Adipocyte (in vitro differentiated cells): ENCODE data around the gene CDKN2AIP.
"Not testable (repeated sequence)": the region's sequence is repeated elsewhere in the genome, so short reads cannot be mapped to it uniquely, and the experiment has no call there.

ENCODE experiments used
- DNase-seq: peaks from one replicate; pipeline ENCODE4 v3.0.0-alpha.2; 2015; ENCODE audit warnings: low read depth
- H3K27me3 ChIP-seq: replicated peaks from 2 replicates; pipeline ENCODE4 v1.7.0; 2013; ENCODE audit warnings: mild to moderate bottlenecking, low read length, moderate library complexity; ENCODE audit not compliant: control insufficient read depth, insufficient read depth
- H3K36me3 ChIP-seq: 2 replicates; pipeline ENCODE4 v1.7.0; 2013; ENCODE audit warnings: low read length, mild to moderate bottlenecking, moderate library complexity; ENCODE audit not compliant: control insufficient read depth, insufficient read depth, severe bottlenecking
- H3K4me1 ChIP-seq: 2 replicates; pipeline ENCODE4 v1.7.0; 2013; ENCODE audit warnings: mild to moderate bottlenecking, low read length, moderate library complexity; ENCODE audit not compliant: control insufficient read depth, insufficient read depth
- H3K4me3 ChIP-seq: 2 replicates; pipeline ENCODE4 v1.7.0; 2013; ENCODE audit warnings: mild to moderate bottlenecking, low read length, moderate library complexity
- H3K9ac ChIP-seq: 2 replicates; pipeline ENCODE4 v1.7.0; 2013; ENCODE audit warnings: mild to moderate bottlenecking, low read length, moderate library complexity
- H3K9me3 ChIP-seq: 2 replicates; pipeline ENCODE4 v1.7.0; 2013; ENCODE audit warnings: mild to moderate bottlenecking, low read length, moderate library complexity; ENCODE audit not compliant: control insufficient read depth

Gene CDKN2AIP

GRCh38 chr4:183416879-183417755 is 27.3 kb upstream of the CDKN2AIP start:
- Histone ChIP-seq H3K4me3 (no peak overlapping the region), H3K36me3 (no peaks in the 10 kb centered on the region), H3K9me3 (no peaks in the 10 kb centered on the region), H3K9ac (no peak overlapping the region), H3K27me3 (no peaks in the 10 kb centered on the region), H3K4me1 (no peaks in the 10 kb centered on the region)
- no peak for DNase-seq

DNA sequence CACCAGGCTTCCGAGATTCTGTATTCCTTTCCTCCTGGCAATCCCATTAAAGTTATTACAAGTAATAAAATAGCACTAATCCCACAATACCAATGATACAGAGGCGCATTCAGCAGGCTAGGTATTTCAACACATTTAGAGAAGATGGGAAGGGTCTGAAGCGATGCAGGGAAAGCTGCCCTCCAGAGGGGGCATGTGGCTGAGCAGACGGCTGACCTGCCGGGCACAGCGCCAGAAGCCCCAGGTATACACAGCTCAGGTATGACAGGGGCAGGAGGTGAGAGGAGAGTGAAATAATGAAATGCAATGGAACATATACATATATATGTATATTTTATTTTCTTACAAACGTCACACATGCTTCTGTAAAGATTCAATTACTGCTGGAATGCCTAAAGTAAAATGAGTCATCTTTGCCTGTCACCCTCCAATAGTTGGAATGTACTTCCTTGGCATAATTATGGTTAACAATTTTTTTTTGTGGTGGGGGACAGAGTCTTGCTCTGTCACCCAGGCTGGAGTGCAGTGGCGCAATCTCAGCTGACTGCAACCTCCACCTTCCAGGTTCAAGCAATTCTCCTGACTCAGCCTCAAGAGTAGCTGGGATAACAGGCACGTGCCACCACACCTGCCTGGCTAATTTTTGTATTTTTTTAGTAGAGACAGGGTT is 21.3 kb upstream of the CDKN2AIP start:
- peaks cover 4% of the 10 kb centered on the region for H3K4me1 ChIP-seq
- no peaks in the 10 kb centered on the region for H3K27me3 ChIP-seq
- no peaks in the 10 kb centered on the region for H3K36me3 ChIP-seq
- no peaks in the 10 kb centered on the region for H3K9me3 ChIP-seq
- H3K9ac ChIP-seq = no peak overlapping the region
- DNase-seq = peak; percentile 48
- H3K4me3 ChIP-seq = no peak overlapping the region

DNA sequence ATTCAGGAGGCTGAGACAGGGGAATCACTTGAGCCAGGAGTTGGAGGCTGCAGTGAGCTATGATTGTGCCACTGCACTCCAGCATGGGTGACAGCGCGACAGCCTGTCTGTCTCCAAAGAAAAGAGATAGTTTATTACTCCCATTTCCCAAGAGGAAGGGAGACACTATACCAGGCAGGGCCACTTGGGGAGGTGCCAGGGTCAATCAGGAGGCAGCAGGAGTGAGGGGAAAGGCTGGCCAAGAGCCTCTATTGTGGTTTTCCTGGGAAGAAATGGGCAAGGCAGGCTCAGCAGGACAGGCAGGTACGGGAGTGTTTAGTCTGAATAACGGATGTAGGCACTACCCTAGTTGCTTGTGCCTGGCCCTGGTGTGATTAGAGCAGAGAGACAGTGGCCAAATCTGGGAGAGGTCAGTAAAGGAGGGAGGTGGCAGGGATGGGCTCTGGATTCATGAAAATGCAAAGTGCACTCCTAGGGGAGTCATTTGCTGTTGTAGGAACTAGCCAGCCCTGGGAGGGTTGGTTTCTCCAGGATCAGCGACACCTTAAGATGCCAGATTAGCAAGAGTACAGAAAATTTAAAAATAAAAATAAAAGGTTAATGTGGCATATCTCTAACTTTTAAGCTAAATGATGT is 20.2 kb upstream of the CDKN2AIP start:
- Histone ChIP-seq H3K4me3 (no peak overlapping the region), H3K9me3 (no peaks in the 10 kb centered on the region), H3K9ac (no peak overlapping the region), H3K36me3 (no peaks in the 10 kb centered on the region), H3K4me1 (peaks cover 4% of the 10 kb centered on the region), H3K27me3 (no peaks in the 10 kb centered on the region)
- DNase-seq = no peak

- H3K9me3 ChIP-seq = no peaks in the 10 kb centered on the region
- no peak overlapping the region for H3K9ac ChIP-seq
- DNase-seq = no peak
- peaks cover 6% of the 10 kb centered on the region for H3K27me3 ChIP-seq
- H3K4me1 ChIP-seq = peaks cover 4% of the 10 kb centered on the region
- no peak overlapping the region for H3K4me3 ChIP-seq
- no peaks in the 10 kb centered on the region for H3K36me3 ChIP-seq
Measured at GRCh38 chr4:183426507-183426906, 17.9 kb upstream of the CDKN2AIP start.

DNA sequence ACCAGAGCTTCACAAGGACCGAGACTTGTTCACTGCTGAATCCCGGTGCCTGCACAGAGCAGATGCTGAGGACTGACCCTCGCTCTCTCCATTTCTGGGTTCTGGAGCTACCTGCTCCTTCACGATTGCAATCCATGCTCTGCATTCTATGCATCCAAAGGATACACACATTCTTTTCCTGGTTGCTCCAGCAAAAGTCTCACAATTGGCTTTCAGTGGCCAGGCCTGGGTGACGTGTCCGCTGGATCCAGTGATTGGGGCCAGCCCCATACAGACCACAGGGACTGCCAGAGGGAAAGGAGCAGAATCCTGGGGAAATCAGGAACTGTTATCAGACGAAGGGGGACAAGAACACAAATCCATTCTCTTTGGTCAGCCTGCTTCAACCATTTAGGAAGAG is 14.9 kb upstream of the CDKN2AIP start:
- H3K36me3 ChIP-seq = no peaks in the 10 kb centered on the region
- DNase-seq = no peak
- no peaks in the 10 kb centered on the region for H3K9me3 ChIP-seq
- no peak overlapping the region for H3K4me3 ChIP-seq
- no peak overlapping the region for H3K9ac ChIP-seq
- no peaks in the 10 kb centered on the region for H3K4me1 ChIP-seq
- H3K27me3 ChIP-seq = peaks cover 6% of the 10 kb centered on the region

DNA sequence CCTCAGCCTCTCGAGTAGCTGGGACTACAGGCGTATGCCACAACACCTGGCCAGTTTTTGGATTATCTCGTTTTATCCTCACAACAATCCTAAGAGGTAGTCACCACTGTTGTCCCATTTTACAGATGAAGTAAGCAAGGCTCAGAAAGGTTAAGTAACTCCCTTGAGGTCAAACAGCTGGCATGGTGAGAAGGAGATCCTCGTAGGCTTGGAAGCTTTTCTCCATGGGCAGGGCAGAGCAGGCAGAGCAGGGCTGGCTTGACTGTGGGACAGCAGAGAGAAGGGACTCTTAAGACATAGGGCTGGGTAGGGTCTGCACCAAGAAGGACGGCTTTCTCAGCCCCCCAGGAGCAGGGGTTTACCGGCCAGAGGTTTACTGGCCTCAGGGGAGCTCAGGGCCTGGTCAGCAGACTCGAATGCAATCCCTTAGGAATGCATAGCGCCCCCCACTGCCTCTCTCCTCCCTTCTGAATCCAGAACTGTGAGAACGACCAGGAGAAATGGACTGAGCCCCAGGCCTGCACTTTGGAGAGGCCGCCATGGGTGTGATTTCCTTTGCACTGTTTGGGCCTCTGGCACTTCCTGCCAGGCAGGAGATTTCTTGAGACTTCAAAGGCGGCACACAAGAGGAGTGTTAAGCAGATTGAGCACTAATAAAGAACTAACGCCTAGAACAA is 14.0 kb upstream of the CDKN2AIP start:
- Histone ChIP-seq H3K4me1 (no peaks in the 10 kb centered on the region), H3K9ac (no peak overlapping the region), H3K36me3 (no peaks in the 10 kb centered on the region), H3K4me3 (no peak overlapping the region), H3K27me3 (peaks cover 6% of the 10 kb centered on the region), H3K9me3 (no peaks in the 10 kb centered on the region)
- no peak for DNase-seq

GRCh38 chr4:183430994-183431347 is 13.5 kb upstream of the CDKN2AIP start:
- DNase-seq = no peak
- H3K9ac ChIP-seq = no peak overlapping the region
- H3K4me1 ChIP-seq = no peaks in the 10 kb centered on the region
- peaks cover 6% of the 10 kb centered on the region for H3K27me3 ChIP-seq
- no peaks in the 10 kb centered on the region for H3K9me3 ChIP-seq
- no peaks in the 10 kb centered on the region for H3K36me3 ChIP-seq
- H3K4me3 ChIP-seq = no peak overlapping the region

GRCh38 chr4:183431614-183432013 is 12.8 kb upstream of the CDKN2AIP start:
- no peak for DNase-seq
- Histone ChIP-seq H3K4me3 (no peak overlapping the region), H3K4me1 (no peaks in the 10 kb centered on the region), H3K9me3 (no peaks in the 10 kb centered on the region), H3K36me3 (no peaks in the 10 kb centered on the region), H3K9ac (no peak overlapping the region), H3K27me3 (peaks cover 6% of the 10 kb centered on the region)

- H3K4me1 ChIP-seq, H3K9ac ChIP-seq, H3K27me3 ChIP-seq, H3K4me3 ChIP-seq, H3K9me3 ChIP-seq, H3K36me3 ChIP-seq, DNase-seq: not testable (repeated sequence)
Measured at GRCh38 chr4:183433183-183433582, 11.3 kb upstream of the CDKN2AIP start.

GRCh38 chr4:183434264-183434663 is 10.2 kb upstream of the CDKN2AIP start:
- Histone ChIP-seq H3K36me3 (no peaks in the 10 kb centered on the region), H3K4me3 (no peak overlapping the region), H3K27me3 (peaks cover 6% of the 10 kb centered on the region), H3K9ac (no peak overlapping the region), H3K9me3 (no peaks in the 10 kb centered on the region), H3K4me1 (no peaks in the 10 kb centered on the region)
- no peak for DNase-seq

DNA sequence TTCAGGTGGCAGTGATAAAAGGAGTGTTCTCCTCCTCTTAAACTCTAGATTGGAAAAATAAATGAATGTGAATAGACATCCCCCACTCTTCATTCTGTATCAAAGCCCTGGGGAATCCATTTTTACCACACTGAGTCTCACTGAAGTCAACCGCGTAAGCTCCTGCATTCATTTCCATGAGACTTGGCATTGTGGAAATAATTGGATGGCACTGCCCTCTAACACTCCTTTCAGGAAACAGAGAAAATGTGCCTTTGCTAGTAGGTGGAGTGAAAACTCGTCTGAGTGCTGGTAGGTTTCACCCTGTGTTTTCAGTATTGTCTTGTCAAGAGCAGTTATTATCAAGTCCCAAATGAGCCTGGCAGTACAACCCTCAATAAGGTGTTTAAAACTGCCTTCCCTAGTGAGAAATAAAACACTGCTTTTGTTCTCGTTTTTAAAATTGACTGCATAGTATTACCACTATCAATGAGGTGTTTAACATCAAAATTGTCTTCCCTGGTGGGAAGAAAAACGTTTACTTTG is 9.7 kb upstream of the CDKN2AIP start:
- Histone ChIP-seq H3K36me3 (no peaks in the 10 kb centered on the region), H3K9me3 (no peaks in the 10 kb centered on the region), H3K4me1 (no peaks in the 10 kb centered on the region), H3K9ac (no peak overlapping the region), H3K4me3 (no peak overlapping the region), H3K27me3 (peaks cover 2% of the 10 kb centered on the region)
- DNase-seq = no peak
